H1 (cell line): ENCODE measurements around the gene MFSD2B. TPM values are rescaled to one million over a fixed set of nuclear protein-coding genes. Genes with fewer than 3 reads are reported as not detected.
"Not testable (repeated sequence)": the region's sequence is repeated elsewhere in the genome, so short reads cannot be mapped to it uniquely, and the experiment has no call there.

ENCODE experiments used
- CTCF ChIA-PET: fragments of 300-600 bp; sonication (Branson Sonifier 250); formaldehyde crosslinking; loops from one replicate; lab custom pipeline; 2021; ENCODE audit not compliant: partially characterized antibody; lab: Charles Lee
- POLR2A ChIA-PET: fragments of 300-600 bp; sonication (Branson Sonifier 250); formaldehyde crosslinking; loops from one replicate; lab custom pipeline; 2021; ENCODE audit warnings: inconsistent platforms; ENCODE audit not compliant: partially characterized antibody; lab: Charles Lee
- DNase-seq, 2 experiments: peaks; one replicate each; pipeline versions ENCODE4 v3.0.0 to v3.0.0-alpha.2; 2010 to 2022; ENCODE audit warnings: low spot score in 2 of 2, low read depth in 1 of 2, mixed read lengths in 1 of 2
- FAIRE-seq: peaks from 2 replicates; lab custom pipeline; 2011; peaks lifted over from hg19 to GRCh38; lab: Jason Lieb, UNC
- H2AFZ ChIP-seq: 2 replicates; pipeline ENCODE4 v1.8.1; 2012; ENCODE audit warnings: low read length, inconsistent platforms
- H2AK5ac ChIP-seq: 2 replicates; pipeline ENCODE4 v1.6.1; 2013; ENCODE audit warnings: low read depth, low read length
- H2BK120ac ChIP-seq: replicated peaks from 2 replicates; pipeline ENCODE3; 2013; ENCODE audit warnings: low read depth, low read length, inconsistent platforms
- H2BK12ac ChIP-seq: 2 replicates; pipeline ENCODE4 v1.6.1; 2013; ENCODE audit warnings: low read depth, low read length
- H2BK15ac ChIP-seq: 2 replicates; pipeline ENCODE4 v1.6.1; 2013; ENCODE audit warnings: low read length
- H2BK20ac ChIP-seq: 2 replicates; pipeline ENCODE4 v1.6.1; 2013; ENCODE audit warnings: low read length
- H2BK5ac ChIP-seq: 2 replicates; pipeline ENCODE4 v1.6.1; 2013; ENCODE audit warnings: low read depth, low read length
- H3K14ac ChIP-seq: 2 replicates; pipeline ENCODE4 v1.6.1; 2013; ENCODE audit warnings: inconsistent platforms; ENCODE audit not compliant: insufficient read length
- H3K18ac ChIP-seq: 2 replicates; pipeline ENCODE4 v1.6.1; 2013; ENCODE audit warnings: low read length; ENCODE audit errors: extremely low read depth
- H3K23ac ChIP-seq: 2 replicates; pipeline ENCODE4 v1.6.1; 2013; ENCODE audit warnings: inconsistent platforms; ENCODE audit not compliant: insufficient read length
- H3K23me2 ChIP-seq: 2 replicates; pipeline ENCODE4 v1.6.1; 2013; ENCODE audit warnings: low read depth, low read length
- H3K27ac ChIP-seq: 2 replicates; pipeline ENCODE4 v1.6.1; 2011; ENCODE audit warnings: low read depth, low read length, inconsistent platforms
- H3K27me3 ChIP-seq, 4 experiments: replicated peaks in 1 of 4; 1 replicate in 1 of 4; 2 replicates in 3 of 4; pipeline versions ENCODE4 v1.6.1 to v1.8.1; 2011 to 2013; ENCODE audit warnings: low read length in 3 of 4, mild to moderate bottlenecking in 3 of 4, inconsistent platforms in 2 of 4, mixed read lengths in 2 of 4, moderate library complexity in 1 of 4; ENCODE audit not compliant: control insufficient read depth in 3 of 4, insufficient read depth in 3 of 4; ENCODE audit errors: extremely low read depth in 1 of 4
- H3K36me3 ChIP-seq, 4 experiments: 2 replicates each; pipeline versions ENCODE4 v1.6.1 to v1.8.1; 2011 to 2013; ENCODE audit warnings: mild to moderate bottlenecking in 4 of 4, low read length in 3 of 4, moderate library complexity in 2 of 4, control low read depth in 1 of 4, inconsistent platforms in 1 of 4; ENCODE audit not compliant: insufficient read depth in 4 of 4, control insufficient read depth in 2 of 4
- H3K4ac ChIP-seq: replicated peaks from 2 replicates; pipeline ENCODE3; 2013; ENCODE audit warnings: low read length, low read depth, mixed read lengths, inconsistent platforms; ENCODE audit not compliant: insufficient read length
- H3K4me1 ChIP-seq, 4 experiments: replicated peaks in 1 of 4; 1 replicate in 1 of 4; 2 replicates in 3 of 4; pipeline versions ENCODE4 v1.6.1 to v1.8.1; 2011 to 2013; ENCODE audit warnings: low read length in 3 of 4, inconsistent platforms in 2 of 4, mixed read lengths in 1 of 4; ENCODE audit not compliant: insufficient read depth in 4 of 4, control insufficient read depth in 3 of 4
- H3K4me2 ChIP-seq, 2 experiments: 2 replicates each; pipeline versions ENCODE4 v1.6.1 to v1.8.1; 2011 to 2013; ENCODE audit warnings: low read depth in 2 of 2, low read length in 2 of 2, control low read depth in 1 of 2, inconsistent platforms in 1 of 2, mild to moderate bottlenecking in 1 of 2; ENCODE audit not compliant: insufficient read depth in 1 of 2
- H3K4me3 ChIP-seq, 4 experiments: fragments of 200-600, 300-600 bp in 1 of 4; sonication (generic), shearing (Covaris generic), sonication (Bioruptor Twin) in 1 of 4; 2 replicates each; pipeline versions ENCODE4 v1.5.1 to v1.8.1; 2011 to 2016; ENCODE audit warnings: low read length in 4 of 4, low read depth in 3 of 4, control low read depth in 2 of 4, inconsistent platforms in 2 of 4, mild to moderate bottlenecking in 2 of 4, mixed read lengths in 1 of 4, moderate library complexity in 1 of 4; ENCODE audit not compliant: insufficient read depth in 2 of 4; ENCODE audit errors: extremely low read depth in 1 of 4
- H3K56ac ChIP-seq: replicated peaks from 2 replicates; pipeline ENCODE3; 2013; ENCODE audit warnings: low read depth, mild to moderate bottlenecking, mixed read lengths, low read length, inconsistent platforms; ENCODE audit not compliant: insufficient read length
- H3K79me1 ChIP-seq: 2 replicates; pipeline ENCODE4 v1.6.1; 2013; ENCODE audit warnings: low read depth, low read length, control low read depth
- H3K79me2 ChIP-seq, 2 experiments: 2 replicates each; pipeline versions ENCODE4 v1.6.1 to v1.8.1; 2012 to 2013; ENCODE audit warnings: low read length in 2 of 2, mild to moderate bottlenecking in 2 of 2, inconsistent platforms in 1 of 2; ENCODE audit not compliant: insufficient read depth in 2 of 2, control insufficient read depth in 1 of 2
- H3K9ac ChIP-seq, 4 experiments: replicated peaks in 1 of 4; 1 replicate in 1 of 4; 2 replicates in 3 of 4; pipeline versions ENCODE4 v1.6.1 to v1.8.1; 2011 to 2013; ENCODE audit warnings: low read depth in 3 of 4, low read length in 3 of 4, control low read depth in 2 of 4, mild to moderate bottlenecking in 2 of 4, moderate library complexity in 2 of 4, inconsistent platforms in 1 of 4; ENCODE audit errors: extremely low read depth in 1 of 4
- H3K9me3 ChIP-seq, 2 experiments: 2 replicates each; pipeline versions ENCODE4 v1.6.1 to v1.8.1; 2012 to 2013; ENCODE audit warnings: mild to moderate bottlenecking in 2 of 2, moderate library complexity in 2 of 2, control low read depth in 1 of 2, inconsistent platforms in 1 of 2, low read depth in 1 of 2, low read length in 1 of 2, mixed read lengths in 1 of 2; ENCODE audit not compliant: insufficient read depth in 2 of 2
- H4K20me1 ChIP-seq, 2 experiments: replicated peaks in 1 of 2; 2 replicates each; pipeline versions ENCODE3 to v1.8.1; 2011 to 2013; ENCODE audit warnings: inconsistent platforms in 2 of 2, low read length in 2 of 2, mild to moderate bottlenecking in 1 of 2; ENCODE audit not compliant: insufficient read depth in 2 of 2, control insufficient read depth in 1 of 2
- H4K5ac ChIP-seq: 2 replicates; pipeline ENCODE4 v1.6.1; 2013; ENCODE audit warnings: low read length, low read depth, mixed read lengths, inconsistent platforms; ENCODE audit not compliant: insufficient read length
- H4K8ac ChIP-seq: 2 replicates; pipeline ENCODE4 v1.8.0; 2013; ENCODE audit warnings: mild to moderate bottlenecking, moderate library complexity, low read length, inconsistent platforms; ENCODE audit not compliant: insufficient read depth; ENCODE audit errors: extremely low read depth
- H4K91ac ChIP-seq: replicated peaks from 2 replicates; pipeline ENCODE3; 2013; ENCODE audit warnings: low read length, mixed read lengths, inconsistent platforms; ENCODE audit not compliant: insufficient read length
- WGBS, 2 experiments: shearing (Covaris generic) in 1 of 2; methylation state at CpG; one replicate each; pipeline versions ENCODE4 v1.1.6 to v1.1.7; 2013 to 2015; ENCODE audit warnings: low lambda C conversion rate in 2 of 2, mixed read lengths in 2 of 2, inconsistent platforms in 1 of 2, low coverage in 1 of 2, missing lambda C conversion rate in 1 of 2; ENCODE audit not compliant: insufficient replicate concordance in 2 of 2, insufficient coverage in 1 of 2, insufficient read length in 1 of 2; ENCODE audit errors: extremely low coverage in 1 of 2, missing lambda C conversion rate in 1 of 2; 5-methylcytosine and 5-hydroxymethylcytosine counted together
- polyA plus RNA-seq, 7 experiments: library from polyadenylated mRNA; depleted of rRNA in 3 of 7; stranded (reverse) in 5 of 7; unstranded in 2 of 7; fragments of >200 nt in 5 of 7; fragments of 200-250 nt in 2 of 7; gene quantifications; 1 replicate in 5 of 7; 2 replicates in 1 of 7; 4 replicates in 1 of 7; pipeline versions ENCODE4 v1.2.1 to v1.2.3, GENCODE V29; 2011 to 2013; ENCODE audit warnings: missing spikeins in 2 of 7, mixed read lengths in 2 of 7
- total RNA-seq: library from RNA; stranded (reverse); fragmentation: NEBNext Ultra II Directional; extraction: Animal tissue kit (Norgen Biotek cat#: 25700); gene quantifications from 2 replicates; pipeline ENCODE4 v1.2.1, GENCODE V29; 2021

The MFSD2B gene
- total and polyA plus RNA-seq, 2 of the 8 experiments (the other 6 are each of a cell fraction or from before 2014, with no cell fraction given), result 0.33 to 0.48 TPM

- 85% methylated on average over 6 of the region's 6 CpGs; no CpG with 5 or more reads in 1 of the 2 experiments for WGBS, 2 experiments
- not testable (repeated sequence) for H2BK20ac ChIP-seq, H4K5ac ChIP-seq, FAIRE-seq, H2BK120ac ChIP-seq, H4K20me1 ChIP-seq, H2AK5ac ChIP-seq, H3K4me3 ChIP-seq, H2BK12ac ChIP-seq, H3K4ac ChIP-seq, H3K27me3 ChIP-seq, H3K14ac ChIP-seq, H4K91ac ChIP-seq, H3K56ac ChIP-seq, H3K9me3 ChIP-seq, H2AFZ ChIP-seq, H3K79me2 ChIP-seq, H3K9ac ChIP-seq, H3K36me3 ChIP-seq, H3K79me1 ChIP-seq, H3K23ac ChIP-seq, H4K8ac ChIP-seq, H3K4me2 ChIP-seq, H2BK15ac ChIP-seq, H3K18ac ChIP-seq, H2BK5ac ChIP-seq, H3K23me2 ChIP-seq, H3K27ac ChIP-seq, DNase-seq
- CTCF ChIA-PET, result interaction anchor here (0.7 to 1.4 kb wide), 5 partner anchors 25 to 89 kb away, joined by 3 to 4 read pairs (median 4); partner anchors contain the start of gene ATAD2B
- POLR2A ChIA-PET, result interaction anchor here (0.8 to 2.3 kb wide), 5 partner anchors 9 to 325 kb away, joined by 3 to 9 read pairs (median 4); partner anchors contain the start of gene ATAD2B
- H3K4me1 ChIP-seq, result peaks cover 0 to 35% (median 10%) of the 10 kb centered on the region in 4 experiments; a peak in 5 of 7 replicates
These were observed 5.0 kb downstream of the MFSD2B start for GRCh38 chr2:24014902-24015301.
